Astrocyte of the hippocampus (primary cell): ENCODE measurements around the gene NUP62.
"Not testable (repeated sequence)": the region's sequence is repeated elsewhere in the genome, so short reads cannot be mapped to it uniquely, and the experiment has no call there.

Source experiments
- DNase-seq: peaks from one replicate; pipeline ENCODE4 v3.0.0; 2011; ENCODE audit warnings: low read depth, low spot score

The NUP62 gene

DNA sequence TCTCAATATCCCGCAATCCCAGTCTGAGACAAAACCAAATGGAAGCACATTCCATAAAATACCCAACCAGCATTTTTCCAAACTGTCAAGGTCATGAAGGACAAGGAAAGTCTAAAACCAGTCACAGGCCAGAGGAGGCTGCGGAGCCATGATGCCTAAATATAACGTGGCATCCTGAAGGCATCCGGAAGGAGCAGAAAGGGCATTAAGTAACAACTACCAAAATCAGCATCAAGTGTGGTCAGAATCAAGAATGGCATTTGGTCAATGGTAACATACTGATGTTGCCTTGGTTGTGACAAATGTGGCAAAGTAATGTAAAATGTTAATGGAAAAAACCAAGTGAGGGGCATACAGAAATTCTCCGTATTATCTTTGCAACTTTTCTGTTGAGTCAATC, 3.8 kb downstream of the NUP62 start:
- no peak for DNase-seq

DNA sequence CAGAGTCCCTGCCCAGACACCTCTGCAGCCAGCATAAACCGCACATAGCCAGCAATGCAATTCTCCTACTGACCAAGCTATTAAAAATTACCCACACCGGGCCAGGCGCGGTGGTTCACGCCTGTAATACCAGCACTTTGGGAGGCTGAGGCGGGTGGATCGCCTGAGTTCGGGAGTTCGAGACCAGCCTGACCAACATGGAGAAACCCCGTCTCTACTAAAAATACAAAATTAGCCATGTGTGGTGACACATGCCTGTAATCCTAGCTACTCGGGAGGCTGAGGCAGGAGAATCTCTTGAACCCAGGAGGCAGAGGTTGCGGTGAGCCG, 4.5 kb downstream of the NUP62 start:
- not testable (repeated sequence) for DNase-seq

DNA sequence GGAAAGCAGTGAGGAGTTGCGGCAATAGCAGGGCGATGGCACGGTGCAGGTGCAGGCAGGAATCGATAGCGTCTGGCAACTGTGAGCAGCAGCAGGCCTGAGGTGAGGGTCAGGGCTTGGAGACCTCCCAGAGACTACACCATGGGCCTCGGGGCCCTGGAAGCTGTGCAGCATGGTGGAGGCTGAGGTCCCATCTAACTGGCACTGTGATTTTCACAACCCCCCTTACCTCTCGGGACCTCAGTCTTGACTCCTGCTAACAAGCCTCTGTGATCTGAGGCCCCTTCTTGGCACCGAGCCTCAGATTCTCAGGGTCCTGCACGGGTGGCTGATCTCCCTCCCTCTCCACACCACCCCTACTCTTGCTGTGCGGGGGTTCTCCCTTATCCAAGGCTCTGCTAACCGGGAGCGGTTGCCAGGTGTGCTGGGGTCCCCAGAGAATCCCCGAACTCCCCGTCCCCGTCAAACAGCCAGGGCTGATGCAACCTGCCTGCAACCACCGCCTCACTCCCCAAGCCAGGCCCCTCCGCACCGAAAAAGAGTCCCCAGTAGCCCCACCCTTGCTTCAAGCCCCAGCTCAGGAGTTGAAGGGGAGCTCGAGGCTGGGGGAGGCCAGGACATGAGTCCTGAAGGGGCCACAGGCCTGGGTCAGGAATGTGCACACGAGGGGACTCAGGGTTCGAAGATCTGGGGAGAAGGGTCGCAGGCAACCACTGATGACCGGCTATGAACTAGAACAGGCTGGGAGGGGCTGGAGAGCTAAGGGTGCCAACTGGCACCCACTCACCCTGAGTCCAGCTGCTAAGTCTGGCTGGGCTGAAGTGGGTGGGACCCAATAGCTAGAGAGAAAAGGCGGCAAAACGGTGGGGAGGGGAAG, 5.1 kb downstream of the NUP62 start:
- DNase-seq: no peak

DNA sequence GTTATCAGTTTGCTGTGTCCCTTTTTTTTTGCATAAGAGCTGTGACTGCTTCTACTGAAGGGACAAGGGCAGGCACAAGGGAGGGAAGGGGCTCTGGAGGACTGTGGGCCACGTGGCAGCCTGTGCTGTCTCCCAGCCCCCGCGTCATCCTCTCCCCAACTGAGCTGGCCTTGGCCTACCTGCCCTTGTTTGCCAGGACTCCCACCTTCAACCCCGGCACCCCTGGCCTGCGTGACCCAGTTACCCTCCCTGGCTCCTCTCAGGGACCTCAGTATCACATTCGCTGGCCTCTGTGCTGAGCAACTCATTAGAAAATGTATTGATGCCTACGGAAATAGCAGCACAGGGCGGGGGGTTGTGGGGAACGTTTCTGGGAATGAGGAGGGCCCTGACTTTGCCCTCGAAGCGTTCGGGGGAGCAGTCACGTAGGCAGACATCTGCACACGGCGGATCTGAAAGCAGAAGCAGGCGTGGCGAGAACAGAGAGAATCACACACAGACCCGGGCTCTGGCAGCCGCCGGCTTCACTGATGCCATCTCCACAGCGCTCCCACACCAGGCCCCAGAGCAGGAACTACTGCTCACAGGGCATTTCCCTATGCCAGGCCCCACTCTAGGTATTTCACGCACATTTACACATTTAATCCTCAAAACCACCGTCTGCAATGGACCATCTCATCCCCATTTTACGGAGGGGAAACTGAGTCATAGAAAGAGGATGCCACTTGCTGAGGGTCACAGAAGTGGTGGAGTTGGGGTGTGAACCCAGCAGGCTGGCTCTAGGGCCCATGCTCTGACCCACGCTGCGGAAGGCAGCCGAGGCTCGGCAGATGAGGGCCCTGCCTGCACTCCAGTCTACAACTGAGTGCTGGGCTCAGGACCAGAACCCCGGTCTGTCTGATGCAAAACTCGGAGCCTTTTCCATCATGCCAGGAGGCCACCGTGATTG, 6.0 kb downstream of the NUP62 start:
- DNase-seq: no peak

- peak; percentile 62 for DNase-seq
These were observed 7.2 kb downstream of the NUP62 start for GRCh38 chr19:49921871-49922795.

GRCh38 chr19:49920624-49921363, 8.5 kb downstream of the NUP62 start:
- no peak for DNase-seq

GRCh38 chr19:49918089-49918488, 11.2 kb downstream of the NUP62 start:
- no peak for DNase-seq

GRCh38 chr19:49916839-49917733, 12.2 kb downstream of the NUP62 start:
- no peak for DNase-seq

DNA sequence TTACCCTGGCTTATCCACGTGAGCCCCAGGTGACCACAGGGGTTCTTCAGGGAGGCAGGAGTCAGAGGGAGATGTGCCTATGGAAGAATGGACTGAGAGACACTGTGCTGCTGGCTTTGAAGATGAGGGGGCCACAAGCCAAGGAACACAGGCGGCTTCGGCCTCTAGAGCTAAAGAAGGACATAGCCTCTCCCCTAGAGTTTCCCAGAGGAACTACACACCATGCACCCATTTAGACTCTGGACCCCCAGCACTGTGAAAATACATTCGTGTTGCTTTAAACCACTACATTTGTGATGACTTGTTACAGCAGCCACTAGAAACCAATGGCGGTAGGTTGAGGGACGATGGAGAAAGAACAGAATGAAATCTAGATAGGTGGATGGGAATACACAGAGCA, 14.0 kb downstream of the NUP62 start:
- DNase-seq: no peak

DNA sequence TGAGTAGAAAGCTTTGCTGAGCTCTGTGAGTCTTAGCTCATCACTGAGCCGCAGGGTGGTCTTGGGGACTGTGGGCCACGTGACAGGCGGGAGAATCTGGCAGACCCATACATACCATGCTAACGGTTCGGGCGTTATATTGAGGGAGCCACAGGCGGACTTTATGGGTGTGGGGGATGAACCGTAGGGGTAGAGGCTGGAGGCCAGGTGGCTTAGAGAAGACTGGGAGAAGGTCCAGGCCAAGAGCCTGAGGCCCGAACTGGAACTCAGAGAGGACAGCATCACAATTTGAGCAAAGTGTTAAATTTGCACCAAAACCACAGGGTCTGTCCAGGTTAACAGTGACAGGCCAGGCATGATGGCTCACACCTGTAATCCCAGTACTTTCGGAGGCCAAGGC, 15.6 kb downstream of the NUP62 start:
- no peak for DNase-seq

DNA sequence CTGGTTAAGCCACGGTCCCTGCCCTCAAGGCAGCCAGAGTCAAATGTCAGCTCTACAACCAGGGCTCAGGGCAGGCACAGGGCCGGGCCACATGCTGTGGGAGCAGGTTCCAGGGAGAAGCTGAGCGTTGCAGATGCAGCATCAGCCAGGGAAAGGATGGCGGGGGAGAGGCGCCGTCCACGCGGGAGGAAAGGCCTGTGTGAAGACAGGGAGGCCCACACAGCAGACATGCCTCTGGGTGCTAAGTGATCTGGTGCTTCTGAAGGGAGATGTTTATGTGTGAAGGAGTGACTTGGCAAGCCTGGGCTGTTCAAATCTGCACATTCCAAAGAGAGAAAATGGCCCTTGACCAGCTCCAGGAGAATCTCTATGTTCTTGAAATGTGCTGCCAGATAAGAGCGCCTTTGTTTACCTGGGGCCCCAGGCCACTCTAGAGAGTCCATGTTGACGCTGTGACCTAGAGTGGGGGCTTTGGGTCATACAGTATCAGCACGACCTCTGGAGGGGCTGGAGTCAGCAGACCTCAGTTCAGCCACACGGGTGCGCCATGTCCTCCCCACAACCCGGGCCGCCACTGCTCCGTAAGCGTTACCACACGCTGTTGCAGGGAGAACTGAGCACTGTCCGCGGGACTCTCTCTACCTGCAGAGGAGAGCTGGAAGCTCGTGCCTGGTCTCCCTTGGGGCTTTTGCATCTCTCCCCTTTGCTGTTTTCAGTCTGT, 16.2 kb downstream of the NUP62 start:
- DNase-seq: no peak

DNA sequence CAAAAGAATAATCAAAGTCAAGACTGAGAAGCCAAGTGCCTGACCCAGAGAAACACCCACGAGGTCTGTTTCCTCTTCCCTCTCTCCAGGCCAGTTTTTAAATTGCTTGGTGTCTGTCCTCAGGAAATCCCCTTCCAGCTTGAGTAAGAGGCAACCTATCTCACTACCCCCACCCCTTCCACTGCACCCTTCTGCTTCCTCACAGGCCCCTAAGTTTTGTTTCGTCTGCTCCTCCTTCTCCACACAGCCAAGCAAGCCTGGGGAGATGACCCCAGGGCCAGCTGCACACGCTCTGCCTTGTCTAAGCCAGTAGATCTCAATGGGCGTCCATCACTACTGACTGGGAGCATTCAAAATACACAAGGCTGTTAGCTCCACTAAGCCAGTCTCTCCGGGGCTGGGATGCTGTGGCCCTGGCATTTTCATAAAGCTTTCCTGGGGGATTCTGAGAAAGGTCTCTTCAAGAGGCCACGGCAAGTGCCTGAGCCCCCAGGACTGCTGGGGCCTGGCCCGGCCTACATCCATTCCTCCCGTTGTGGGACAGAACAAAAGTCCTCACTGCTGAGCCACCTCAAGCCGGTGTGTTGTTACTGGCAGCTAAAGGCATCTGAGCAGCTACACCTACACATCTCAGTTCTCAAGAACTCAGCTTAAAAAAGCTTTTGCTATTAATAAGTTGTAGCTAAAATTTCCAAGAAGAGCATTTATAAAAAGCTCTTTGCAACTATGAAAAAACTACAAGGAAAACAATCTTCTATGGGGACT, 17.7 kb downstream of the NUP62 start:
- no peak for DNase-seq

DNA sequence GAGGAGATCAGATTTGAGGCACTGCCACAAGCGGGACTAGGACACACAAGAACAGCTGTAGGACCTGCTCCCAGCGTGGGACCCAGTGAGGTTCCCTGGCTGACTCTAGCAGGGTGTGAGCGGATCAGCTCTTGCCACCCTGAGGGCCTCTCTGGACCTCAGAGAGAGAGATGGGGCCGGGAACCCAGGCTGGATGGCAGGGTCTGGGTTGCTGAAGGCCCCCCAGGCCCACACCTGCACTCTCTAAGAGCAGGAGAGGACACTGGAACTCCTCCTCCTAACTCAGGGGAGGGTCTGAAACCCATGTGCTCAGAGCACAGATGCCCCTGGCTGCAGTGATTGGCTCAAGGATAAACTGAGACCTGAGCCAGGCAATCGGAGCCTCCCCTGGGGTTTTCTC, 19.1 kb downstream of the NUP62 start:
- no peak for DNase-seq

DNA sequence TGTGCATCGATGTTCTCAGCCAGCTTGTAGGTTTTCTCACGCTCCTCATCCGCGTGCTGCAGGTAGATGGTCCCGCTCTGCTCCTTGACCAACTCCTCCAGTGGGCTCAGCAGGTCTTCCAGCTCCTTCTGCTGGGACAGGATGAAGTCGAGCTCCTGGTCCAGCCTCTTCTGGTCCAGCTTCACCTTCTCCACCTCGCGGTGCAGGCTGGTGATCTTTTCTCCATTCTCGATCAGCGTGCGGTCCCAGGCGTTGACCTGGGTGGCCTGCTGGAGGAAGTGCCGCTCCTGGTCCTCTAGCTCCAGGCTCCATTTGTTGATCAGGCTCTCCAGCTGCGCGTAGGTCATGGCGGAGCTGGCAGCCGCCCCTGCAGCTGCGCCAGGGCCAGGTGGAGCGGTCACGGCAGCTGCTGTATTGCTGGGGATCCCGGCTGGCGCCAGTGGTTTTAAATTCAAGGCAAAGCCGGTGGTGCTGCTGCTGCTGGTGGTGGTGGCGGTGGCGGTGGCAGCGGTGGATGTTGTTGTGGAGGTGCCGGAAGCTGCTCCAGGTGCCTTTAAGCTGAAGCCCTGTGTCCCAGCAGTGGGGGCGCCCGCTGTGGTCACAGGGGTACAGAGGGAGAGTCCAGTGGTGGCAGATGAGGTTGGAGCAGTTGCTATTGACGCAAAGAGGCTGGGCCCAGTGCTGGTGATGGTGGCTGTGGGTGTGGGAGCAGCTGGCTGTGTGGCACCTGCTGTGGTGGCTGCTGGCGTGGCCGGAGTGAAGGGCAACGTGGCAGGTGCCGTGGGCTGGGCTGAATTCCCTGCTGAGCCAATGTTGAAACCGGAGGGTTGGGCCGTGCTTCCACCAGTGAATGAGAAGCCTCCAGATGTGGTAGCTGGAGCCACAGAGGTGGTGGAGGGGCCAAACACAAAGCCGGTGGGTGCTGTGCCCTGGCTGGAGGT, 20.6 kb downstream of the NUP62 start:
- DNase-seq: no peak

- DNase-seq: no peak
These were observed 21.4 kb downstream of the NUP62 start for GRCh38 chr19:49907745-49908446.

- no peak for DNase-seq
These were observed 22.3 kb downstream of the NUP62 start for GRCh38 chr19:49906879-49907564.
